HepG2 (cell line): ENCODE results near the gene CACNA1G. TPM values are rescaled to one million over a fixed set of nuclear protein-coding genes. Genes with fewer than 3 reads are reported as not detected.

Experiments used
- BORCS8-MEF2B ChIP-seq: sonication (generic); formaldehyde crosslinking; IDR thresholded peaks from 2 replicates; pipeline ENCODE4 v1.8.0; 2022; ENCODE audit warnings: mild to moderate bottlenecking, missing genetic modification reagents
- ERF ChIP-seq: IDR thresholded peaks from 2 replicates; pipeline ENCODE4 v1.6.1; 2018; ENCODE audit warnings: missing biosample characterization, missing genetic modification reagents
- HHEX ChIP-seq: IDR thresholded peaks from 2 replicates; pipeline ENCODE4 v1.6.1; 2016; ENCODE audit warnings: control low read depth
- HNRNPK ChIP-seq: fragments of 200-400 bp; formaldehyde crosslinking; IDR thresholded peaks from 2 replicates; pipeline ENCODE4 v1.6.1; 2018; ENCODE audit warnings: low read length, low read depth, moderate library complexity, mild to moderate bottlenecking; ENCODE audit not compliant: poor library complexity, severe bottlenecking
- HOXA7 ChIP-seq: sonication (generic); formaldehyde crosslinking; IDR thresholded peaks from 2 replicates; pipeline ENCODE4 v1.8.1; 2022; ENCODE audit warnings: mild to moderate bottlenecking, missing genetic modification reagents, moderate library complexity
- IRF9 ChIP-seq: sonication (generic); formaldehyde crosslinking; IDR thresholded peaks from 2 replicates; pipeline ENCODE4 v1.8.0; 2022; ENCODE audit warnings: missing genetic modification reagents, mild to moderate bottlenecking, borderline replicate concordance
- KDM1A ChIP-seq: IDR thresholded peaks from 2 replicates; pipeline ENCODE4 v1.6.1; 2016; ENCODE audit warnings: missing compliant biosample characterization
- MED13 ChIP-seq: sonication (generic); formaldehyde crosslinking; IDR thresholded peaks from 2 replicates; pipeline ENCODE4 v1.5.0; 2020; ENCODE audit warnings: missing genetic modification reagents
- NFAT5 ChIP-seq: sonication (generic); formaldehyde crosslinking; IDR thresholded peaks from 2 replicates; pipeline ENCODE4 v1.4.0; 2020; ENCODE audit warnings: missing genetic modification reagents
- NR2F1 ChIP-seq, 2 experiments: fragments of 450-650 bp in 1 of 2; formaldehyde crosslinking in 1 of 2; IDR thresholded peaks; 2 replicates each; pipeline versions ENCODE4 v1.5.0 to v1.6.1; 2016 to 2020; ENCODE audit warnings: mild to moderate bottlenecking in 1 of 2, missing compliant biosample characterization in 1 of 2, missing genetic modification reagents in 1 of 2, moderate library complexity in 1 of 2
- NR2F6 ChIP-seq, 2 experiments: IDR thresholded peaks; 2 replicates each; pipeline ENCODE4 v1.6.1; 2016; ENCODE audit warnings: antibody characterized with exemption in 1 of 2, mild to moderate bottlenecking in 1 of 2
- POLR2G ChIP-seq: fragments of 200-400 bp; formaldehyde crosslinking; IDR thresholded peaks from 2 replicates; pipeline ENCODE4 v1.6.1; 2018; ENCODE audit warnings: mild to moderate bottlenecking, low read depth, low read length, moderate library complexity
- RBFOX2 ChIP-seq: fragments of 200-400 bp; formaldehyde crosslinking; IDR thresholded peaks from 2 replicates; pipeline ENCODE4 v1.6.1; 2017; ENCODE audit warnings: low read depth, mild to moderate bottlenecking, low read length
- SNAPC2 ChIP-seq: sonication (generic); formaldehyde crosslinking; IDR thresholded peaks from 2 replicates; pipeline ENCODE4 v1.8.1; 2022; ENCODE audit warnings: mild to moderate bottlenecking, missing genetic modification reagents
- SOX5 ChIP-seq: IDR thresholded peaks from 2 replicates; pipeline ENCODE4 v1.6.1; 2016; ENCODE audit warnings: borderline replicate concordance
- SP4 ChIP-seq: sonication (generic); formaldehyde crosslinking; IDR thresholded peaks from 2 replicates; pipeline ENCODE4 v1.8.1; 2023; ENCODE audit warnings: mild to moderate bottlenecking, missing genetic modification reagents
- ZNF121 ChIP-seq: sonication (generic); formaldehyde crosslinking; IDR thresholded peaks from 2 replicates; pipeline ENCODE4 v1.5.0; 2020; ENCODE audit warnings: mild to moderate bottlenecking, missing genetic modification reagents
- ZNF34 ChIP-seq: sonication (generic); formaldehyde crosslinking; IDR thresholded peaks from 2 replicates; pipeline ENCODE4 v1.4.0; 2020; ENCODE audit warnings: mild to moderate bottlenecking, missing genetic modification reagents, borderline replicate concordance
- ZNF709 ChIP-seq: sonication (generic); formaldehyde crosslinking; IDR thresholded peaks from 2 replicates; pipeline ENCODE4 v1.5.0; 2020; ENCODE audit warnings: mild to moderate bottlenecking, missing genetic modification reagents
- ZNF784 ChIP-seq: sonication (generic); formaldehyde crosslinking; IDR thresholded peaks from 2 replicates; pipeline ENCODE4 v1.5.1; 2020; ENCODE audit warnings: missing genetic modification reagents, mild to moderate bottlenecking, borderline replicate concordance
- polyA plus RNA-seq, 8 experiments: library from polyadenylated mRNA; depleted of rRNA in 3 of 8; stranded (reverse) in 7 of 8; unstranded in 1 of 8; fragments of >200 nt; fragmentation: Illumina TruSeq in 4 of 8; extraction: Trizol in 4 of 8; gene quantifications; 2 replicates each; pipeline versions ENCODE4 v1.2.1 to v1.2.3, GENCODE V29; 2011 to 2016; ENCODE audit warnings: low read depth in 4 of 8, missing spikeins in 1 of 8, mixed read lengths in 1 of 8; ENCODE audit not compliant: insufficient read depth in 1 of 8
- total RNA-seq, 5 experiments: library from RNA; depleted of rRNA; stranded (reverse); fragments of >200 nt; fragmentation: Illumina TruSeq; extraction: Trizol; gene quantifications; 2 replicates each; pipeline ENCODE4 v1.2.3, GENCODE V29; 2016; ENCODE audit warnings: low read depth in 1 of 5
- TF ChIP-seq, protein P1 (sequence below): sonication (generic); formaldehyde crosslinking; IDR thresholded peaks from 2 replicates; pipeline ENCODE4 v1.4.0; 2020; ENCODE audit warnings: mild to moderate bottlenecking, missing genetic modification reagents

The CACNA1G gene
- total and polyA plus RNA-seq, 2 of the 13 experiments (the other 11 are each of a cell fraction or from before 2014, with no cell fraction given) = 0.02 TPM; not detected in 1

- TF ChIP-seq ZNF784 (CRISPR knock-in tag) (no peak), IRF9 (no peak), BORCS8-MEF2B (CRISPR knock-in tag) (peak; percentile 52; the same call in 1 of the 2 replicates), ERF (CRISPR knock-in tag) (no peak), SP4 (no peak), NR2F6 (IDR thresholded peaks at IDR 0.05) (no peak), NR2F6 (CRISPR knock-in tag; IDR thresholded peaks at IDR 0.05) (no peak), POLR2G (no peak; the same call in 1 of the 2 replicates), ZNF121 (CRISPR knock-in tag) (no peak), NR2F1 (CRISPR knock-in tag; IDR thresholded peaks at IDR 0.05) (no peak), HHEX (CRISPR knock-in tag) (no peak), RBFOX2 (no peak), MED13 (CRISPR knock-in tag) (no peak), SOX5 (CRISPR knock-in tag) (no peak), NFAT5 (no peak), HNRNPK (no peak), ZNF709 (no peak), KDM1A (CRISPR knock-in tag) (no peak; the same call in 1 of the 2 replicates), SNAPC2 (CRISPR knock-in tag) (peak; percentile 63; the same call in 1 of the 2 replicates), HOXA7 (no peak), ZNF34 (no peak)
- TF ChIP-seq, protein P1, sequence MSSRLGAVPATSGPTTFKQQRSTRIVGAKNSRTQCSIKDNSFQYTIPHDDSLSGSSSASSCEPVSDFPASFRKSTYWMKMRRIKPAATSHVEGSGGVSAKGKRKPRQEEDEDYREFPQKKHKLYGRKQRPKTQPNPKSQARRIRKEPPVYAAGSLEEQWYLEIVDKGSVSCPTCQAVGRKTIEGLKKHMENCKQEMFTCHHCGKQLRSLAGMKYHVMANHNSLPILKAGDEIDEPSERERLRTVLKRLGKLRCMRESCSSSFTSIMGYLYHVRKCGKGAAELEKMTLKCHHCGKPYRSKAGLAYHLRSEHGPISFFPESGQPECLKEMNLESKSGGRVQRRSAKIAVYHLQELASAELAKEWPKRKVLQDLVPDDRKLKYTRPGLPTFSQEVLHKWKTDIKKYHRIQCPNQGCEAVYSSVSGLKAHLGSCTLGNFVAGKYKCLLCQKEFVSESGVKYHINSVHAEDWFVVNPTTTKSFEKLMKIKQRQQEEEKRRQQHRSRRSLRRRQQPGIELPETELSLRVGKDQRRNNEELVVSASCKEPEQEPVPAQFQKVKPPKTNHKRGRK (CRISPR knock-in tag) = no peak
Observed at GRCh38 chr17:50517504-50518383, 42.8 kb upstream of the CACNA1G start (continued).
